Endothelial cell of umbilical vein (primary cell): ENCODE measurements around the gene NCL. TPM values are rescaled to one million over a fixed set of nuclear protein-coding genes. Genes with fewer than 3 reads are reported as not detected.
"Not testable (repeated sequence)": the region's sequence is repeated elsewhere in the genome, so short reads cannot be mapped to it uniquely, and the experiment has no call there.

Source experiments
- BruUV-seq: library from RNA; stranded (reverse); fragments of 400-500 nt; replicated peaks from 2 replicates; lab custom pipeline; 2021; lab: Mats Ljungman, UMichigan
- CTCF ChIA-PET: fragments of 300-600, 350-600 bp; sonication (Branson Sonifier 250); formaldehyde crosslinking; loops from one replicate; lab custom pipeline; 2021; ENCODE audit warnings: antibody characterized with exemption, inconsistent platforms; lab: Charles Lee
- POLR2A ChIA-PET: fragments of 300-600, 350-600 bp; sonication (Branson Sonifier 250); formaldehyde crosslinking; loops from one replicate; lab custom pipeline; 2021; ENCODE audit warnings: antibody characterized with exemption, inconsistent platforms; lab: Charles Lee
- DNase-seq: peaks from one replicate; pipeline ENCODE4 v3.0.0-alpha.2; 2011; ENCODE audit warnings: low read depth, low spot score
- FAIRE-seq: peaks from 2 replicates; lab custom pipeline; 2011; peaks lifted over from hg19 to GRCh38; lab: Jason Lieb, UNC
- H2AFZ ChIP-seq: 2 replicates; pipeline ENCODE4 v1.6.0; 2012; ENCODE audit warnings: low read depth, low read length, control low read depth, inconsistent platforms
- H3K27ac ChIP-seq: 2 replicates; pipeline ENCODE4 v1.5.1; 2011; ENCODE audit warnings: low read depth, mild to moderate bottlenecking, control low read depth, low read length, moderate library complexity; ENCODE audit not compliant: insufficient read depth
- H3K27me3 ChIP-seq, 2 experiments: 2 replicates each; pipeline versions ENCODE4 v1.6.0 to v1.6.1; 2011; ENCODE audit warnings: low read length in 2 of 2, mixed read lengths in 1 of 2; ENCODE audit not compliant: control insufficient read depth in 2 of 2, insufficient read depth in 2 of 2
- H3K36me3 ChIP-seq, 2 experiments: 2 replicates in 1 of 2; 3 replicates in 1 of 2; pipeline ENCODE4 v1.5.1; 2011; ENCODE audit warnings: low read length in 2 of 2, mild to moderate bottlenecking in 1 of 2, moderate library complexity in 1 of 2; ENCODE audit not compliant: control insufficient read depth in 2 of 2, insufficient read depth in 2 of 2; ENCODE audit errors: extremely low read depth in 1 of 2
- H3K4me1 ChIP-seq: 3 replicates; pipeline ENCODE4 v1.5.1; 2011; ENCODE audit warnings: mild to moderate bottlenecking, low read length; ENCODE audit not compliant: control insufficient read depth, insufficient read depth; ENCODE audit errors: extremely low read depth
- H3K4me2 ChIP-seq: 2 replicates; pipeline ENCODE4 v1.6.1; 2011; ENCODE audit warnings: low read length, control low read depth, mixed read lengths; ENCODE audit not compliant: insufficient read depth
- H3K4me3 ChIP-seq, 3 experiments: fragments of 200-600 bp in 1 of 3; sonication (generic), shearing (Covaris generic) in 1 of 3; replicated peaks in 1 of 3; 2 replicates each; pipeline ENCODE4 v1.5.1; 2011 to 2016; ENCODE audit warnings: control low read depth in 3 of 3, low read length in 3 of 3, mild to moderate bottlenecking in 2 of 3, inconsistent platforms in 1 of 3, low read depth in 1 of 3, moderate library complexity in 1 of 3; ENCODE audit not compliant: insufficient read depth in 1 of 3
- H3K79me2 ChIP-seq: 2 replicates; pipeline ENCODE4 v1.6.0; 2012; ENCODE audit warnings: low read length, inconsistent platforms; ENCODE audit not compliant: control insufficient read depth, insufficient read depth
- H3K9ac ChIP-seq: replicated peaks from 2 replicates; pipeline ENCODE3; 2011; ENCODE audit warnings: low read length, control low read depth; ENCODE audit not compliant: insufficient read depth; ENCODE audit errors: extremely low read depth
- H3K9me1 ChIP-seq: replicated peaks from 3 replicates; pipeline ENCODE4 v1.6.0; 2011; ENCODE audit warnings: mild to moderate bottlenecking, low read length; ENCODE audit not compliant: control insufficient read depth, insufficient read depth; ENCODE audit errors: extremely low read depth
- H3K9me3 ChIP-seq: replicated peaks from 2 replicates; pipeline ENCODE4 v1.5.1; 2012; ENCODE audit warnings: low read length, inconsistent platforms; ENCODE audit not compliant: control insufficient read depth, insufficient read depth
- H4K20me1 ChIP-seq: replicated peaks from 2 replicates; pipeline ENCODE3; 2011; ENCODE audit warnings: mild to moderate bottlenecking, low read length; ENCODE audit not compliant: control insufficient read depth, insufficient read depth; ENCODE audit errors: extremely low read depth
- dilution Hi-C: fragments of 300-500 bp; cut with MboI; formaldehyde crosslinking; loops from one replicate; pipeline ENCODE4 v1.15.0; 2019; ENCODE audit warnings: low sequenced_read_pairs; ENCODE audit not compliant: extremely low pct_ligation_motif_present
- intact Hi-C: fragments of 100-400 bp; cut with micrococcal nuclease; formaldehyde crosslinking; loops from one replicate; pipeline ENCODE4 v1.10.0; 2022
- polyA plus RNA-seq, 4 experiments: library from polyadenylated mRNA; depleted of rRNA in 3 of 4; stranded (reverse) in 3 of 4; unstranded in 1 of 4; fragments of >200 nt; gene quantifications; 2 replicates each; pipeline versions ENCODE4 v1.2.1 to v1.2.3, GENCODE V29; 2011 to 2012; ENCODE audit warnings: missing spikeins in 1 of 4
- small RNA-seq: library from RNA; depleted of rRNA; stranded (forward); fragments of <200 nt; gene quantifications from one replicate; pipeline ENCODE3, GENCODE V24; 2012; ENCODE audit warnings: low replicate concordance, low read depth; ENCODE audit not compliant: insufficient read depth, insufficient read length
- total RNA-seq: library from RNA; stranded (reverse); gene quantifications from 2 replicates; pipeline ENCODE4 v1.2.3, GENCODE V29; 2021

NCL gene
- total and polyA plus RNA-seq, 2 donors (not counting 3 experiments of a cell fraction or from before 2014, with no cell fraction given), result 35.3 to 708 TPM

DNA sequence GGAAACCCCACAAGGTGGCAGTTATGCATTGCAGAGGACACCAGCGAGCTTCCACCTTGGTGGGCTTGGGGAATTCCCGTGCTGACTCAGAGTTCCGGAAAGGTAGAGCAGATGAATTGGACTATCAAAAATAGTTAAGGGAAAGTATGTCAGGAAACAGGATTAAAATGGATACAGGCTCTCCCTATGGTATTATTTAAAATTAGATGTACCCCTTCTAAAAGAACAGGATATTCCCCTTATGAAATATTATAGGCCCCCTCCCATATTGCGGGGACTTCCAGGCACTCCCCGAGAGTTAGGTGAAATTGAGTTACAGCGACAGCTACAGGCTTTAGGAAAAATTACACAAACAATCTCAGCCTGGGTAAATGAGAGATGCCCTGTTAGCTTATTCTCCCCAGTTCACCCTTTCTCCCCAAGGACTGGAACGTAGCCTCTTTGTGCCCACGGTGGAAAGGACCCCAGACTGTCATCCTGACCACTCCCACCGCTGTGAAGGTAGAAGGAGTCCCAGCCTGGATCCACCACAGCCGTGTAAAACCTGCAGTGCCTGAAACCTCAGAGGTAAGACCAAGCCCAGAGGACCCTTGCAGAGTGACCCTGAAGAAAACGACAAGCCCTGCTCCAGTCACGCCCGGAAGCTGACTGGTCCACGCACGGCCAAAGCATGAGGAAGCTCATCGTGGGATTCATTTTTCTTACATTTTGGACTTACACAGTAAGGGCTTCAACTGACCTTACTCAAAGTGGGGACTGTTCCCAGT, 58.5 kb downstream of the NCL start:
- H3K27ac ChIP-seq, H3K36me3 ChIP-seq, H3K4me3 ChIP-seq, H3K27me3 ChIP-seq, H3K4me2 ChIP-seq, DNase-seq, POLR2A ChIA-PET, dilution Hi-C loops, H2AFZ ChIP-seq, BruUV-seq, H3K9me1 ChIP-seq, H4K20me1 ChIP-seq, H3K4me1 ChIP-seq, H3K79me2 ChIP-seq, FAIRE-seq, H3K9me3 ChIP-seq, H3K9ac ChIP-seq: not testable (repeated sequence)
- intact Hi-C loops, result loop anchor here (1.0 kb wide), 2 partner anchors 108 to 178 kb away; no protein-coding TSS in a partner anchor
- CTCF ChIA-PET, result interaction anchor here (0.6 to 6.6 kb wide), 17 partner anchors 9 to 302 kb away, joined by 3 to 77 read pairs (median 4); no protein-coding TSS in a partner anchor

DNA sequence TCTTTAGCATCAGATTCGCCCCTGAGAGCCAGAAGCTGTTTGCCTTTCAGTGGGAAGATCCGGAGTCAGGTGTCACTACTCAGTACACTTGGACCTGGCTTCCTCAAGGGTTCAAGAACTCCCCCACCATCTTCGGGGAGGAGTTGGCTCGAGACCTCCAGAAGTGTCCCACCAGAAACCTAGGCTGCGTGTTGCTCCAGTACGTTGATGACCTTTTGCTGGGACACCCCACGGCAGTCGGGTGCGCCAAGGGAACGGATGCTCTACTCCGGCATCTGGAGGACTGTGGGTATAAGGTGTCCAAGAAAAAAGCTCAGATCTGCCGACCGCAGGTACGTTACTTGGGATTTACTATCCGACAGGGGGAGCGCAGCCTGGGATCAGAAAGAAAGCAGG, 60.1 kb downstream of the NCL start:
- dilution Hi-C loops, intact Hi-C loops, H3K4me2 ChIP-seq, H3K4me1 ChIP-seq, H4K20me1 ChIP-seq, H3K9me1 ChIP-seq, H3K27ac ChIP-seq, H3K27me3 ChIP-seq, H3K4me3 ChIP-seq, FAIRE-seq, BruUV-seq, H3K36me3 ChIP-seq, DNase-seq, H2AFZ ChIP-seq, H3K79me2 ChIP-seq, H3K9ac ChIP-seq, H3K9me3 ChIP-seq, POLR2A ChIA-PET: not testable (repeated sequence)
- CTCF ChIA-PET, result interaction anchor here (1.2 to 6.6 kb wide), 3 partner anchors 106 to 159 kb away, joined by 3 to 77 read pairs (median 3); no protein-coding TSS in a partner anchor

Small RNA genes lying within 50 kb of the gene (small RNA-seq; reads per million reads assigned to genes)
- gene RNU2-22P, result not detected
- 39.8 reads per million, percentile 90 among the genes with 10 or more reads in this experiment for gene SNORA75
- gene SNORD20, result not detected
- 4,367 reads per million, percentile 100 among the genes with 10 or more reads in this experiment for gene SNORD82

Other genes with a start within 250 kb of the NCL start
- gene B3GNT7, start 68.8 kb downstream of the NCL start, total RNA-seq, result 1.2 TPM in 2 replicates
- gene B3GNT7, start 68.8 kb downstream of the NCL start, polyA plus RNA-seq, result 0.27 and 0.39 TPM in 2 replicates
- gene NMUR1, start 66.0 kb upstream of the NCL start, total RNA-seq, result not detected in 2 replicates
- 0.02 TPM in 1 of 2 replicates, not detected in the other for gene NMUR1, start 66.0 kb upstream of the NCL start, polyA plus RNA-seq
- not detected in 2 replicates for gene TEX44, start 128.4 kb upstream of the NCL start, total RNA-seq
- gene TEX44, start 128.4 kb upstream of the NCL start, polyA plus RNA-seq, result not detected in 2 replicates
- 1,418 and 1,488 TPM in 2 replicates for gene PTMA, start 244.0 kb upstream of the NCL start, total RNA-seq
- gene PTMA, start 244.0 kb upstream of the NCL start, polyA plus RNA-seq, result 273 and 404 TPM in 2 replicates